Esophagus (tissue), 2 donors: Measurements from ENCODE around the gene RBM24. TPM values are rescaled to one million over a fixed set of nuclear protein-coding genes. Genes with fewer than 3 reads are reported as not detected.

ENCODE experiments used
- H3K27ac ChIP-seq, 2 donors: one replicate each; pipeline ENCODE4 v1.5.1; 2013; ENCODE audit warnings: low read depth in 2 of 2, mild to moderate bottlenecking in 2 of 2, inconsistent platforms in 1 of 2, low read length in 1 of 2, moderate library complexity in 1 of 2
- H3K27me3 ChIP-seq, 2 donors: one replicate each; pipeline ENCODE4 v1.6.1; 2013; ENCODE audit warnings: low read length in 2 of 2, control low read depth in 1 of 2, mild to moderate bottlenecking in 1 of 2; ENCODE audit not compliant: insufficient read depth in 2 of 2, control insufficient read depth in 1 of 2
- H3K36me3 ChIP-seq, 2 donors: one replicate each; pipeline ENCODE4 v1.6.1; 2013; ENCODE audit warnings: low read length in 1 of 2; ENCODE audit not compliant: control insufficient read depth in 2 of 2, insufficient read depth in 2 of 2
- H3K4me1 ChIP-seq, 2 donors: one replicate each; pipeline ENCODE4 v1.6.1; 2013; ENCODE audit warnings: low read length in 1 of 2; ENCODE audit not compliant: control insufficient read depth in 2 of 2, insufficient read depth in 2 of 2
- H3K4me3 ChIP-seq, 2 donors: one replicate each; pipeline ENCODE4 v1.5.1; 2013; ENCODE audit warnings: low read length in 2 of 2, mild to moderate bottlenecking in 2 of 2, low read depth in 1 of 2, moderate library complexity in 1 of 2
- H3K9me3 ChIP-seq, 2 donors: one replicate each; pipeline ENCODE4 v1.6.1; 2013; ENCODE audit warnings: mild to moderate bottlenecking in 2 of 2, low read depth in 1 of 2, low read length in 1 of 2, moderate library complexity in 1 of 2; ENCODE audit not compliant: control insufficient read depth in 2 of 2, insufficient read depth in 1 of 2
- WGBS, 2 donors: extraction: QIAGEN DNeasy Blood & Tissue Kit; methylation state at CpG; one replicate each; pipeline ENCODE4 v1.1.7; 2013; 5-methylcytosine and 5-hydroxymethylcytosine counted together
- polyA plus RNA-seq, 2 donors: library from polyadenylated mRNA; stranded (reverse); fragments of 200-250 nt; gene quantifications; one replicate each; pipeline ENCODE4 v1.2.3, GENCODE V29; 2013
- donor health status: healthy with polysubstance abuse.
- donor health status: Bipolar disorder and iron deficiency.

Gene RBM24
- polyA plus RNA-seq, 2 donors, result 0.51 to 1.3 TPM

- Histone ChIP-seq H3K9me3 (peaks cover 0 to 3% of the 10 kb centered on the region in 2 donors), H3K4me3 (no peak overlapping the region), H3K27me3 (no peaks in the 10 kb centered on the region), H3K27ac (no peak overlapping the region), H3K36me3 (no peaks in the 10 kb centered on the region), H3K4me1 (no peaks in the 10 kb centered on the region)
- WGBS, 2 donors, result 81 to 82% methylated on average over 3 of the region's 3 CpGs
These were observed 13.6 kb upstream of the RBM24 start for GRCh38 chr6:17267566-17267965.

GRCh38 chr6:17268114-17268513 is 13.0 kb upstream of the RBM24 start:
- no peak overlapping the region for H3K27ac ChIP-seq
- H3K4me1 ChIP-seq, result no peaks in the 10 kb centered on the region
- 79 to 84% methylated on average over 6 of the region's 6 CpGs for WGBS, 2 donors
- H3K9me3 ChIP-seq, result peaks cover 0 to 3% of the 10 kb centered on the region in 2 donors
- H3K27me3 ChIP-seq, result no peaks in the 10 kb centered on the region
- H3K36me3 ChIP-seq, result no peaks in the 10 kb centered on the region
- no peak overlapping the region for H3K4me3 ChIP-seq

GRCh38 chr6:17269840-17270239 is 11.3 kb upstream of the RBM24 start:
- Histone ChIP-seq H3K4me1 (no peaks in the 10 kb centered on the region), H3K9me3 (peaks cover 0 to 3% of the 10 kb centered on the region in 2 donors), H3K4me3 (no peak overlapping the region), H3K36me3 (no peaks in the 10 kb centered on the region), H3K27me3 (no peaks in the 10 kb centered on the region), H3K27ac (no peak overlapping the region)
- 80 to 82% methylated on average over 3 of the region's 3 CpGs for WGBS, 2 donors

- 61 to 64% methylated on average over 3 of the region's 3 CpGs for WGBS, 2 donors
- Histone ChIP-seq H3K4me1 (no peaks in the 10 kb centered on the region), H3K4me3 (no peak overlapping the region), H3K9me3 (no peaks in the 10 kb centered on the region), H3K36me3 (no peaks in the 10 kb centered on the region), H3K27me3 (no peaks in the 10 kb centered on the region), H3K27ac (no peak overlapping the region)
These were observed 9.5 kb upstream of the RBM24 start for GRCh38 chr6:17271628-17272027.

- no peaks in the 10 kb centered on the region for H3K9me3 ChIP-seq
- no peak overlapping the region for H3K27ac ChIP-seq
- WGBS, 2 donors, result 75% methylated on average over 3 of the region's 3 CpGs
These were observed 4.4 kb upstream of the RBM24 start for GRCh38 chr6:17276766-17277165.

GRCh38 chr6:17277256-17277655 is 3.9 kb upstream of the RBM24 start:
- no peak overlapping the region for H3K27ac ChIP-seq

More at GRCh38 chr6:17276766-17277165, 4.4 kb upstream of the RBM24 start:
- no peaks in the 10 kb centered on the region for H3K4me1 ChIP-seq
- no peaks in the 10 kb centered on the region for H3K36me3 ChIP-seq
- peaks cover 0 to 6% of the 10 kb centered on the region in 2 donors for H3K27me3 ChIP-seq
- no peak overlapping the region for H3K4me3 ChIP-seq

GRCh38 chr6:17278289-17279063 is 2.7 kb upstream of the RBM24 start:
- Histone ChIP-seq H3K27ac (peak overlapping the region; percentile 33 to 70), H3K27me3 (peaks cover 0 to 6% of the 10 kb centered on the region in 2 donors)
- 51 to 60% methylated on average over 10 of the region's 10 CpGs for WGBS, 2 donors

More at GRCh38 chr6:17277256-17277655, 3.9 kb upstream of the RBM24 start:
- Histone ChIP-seq H3K9me3 (no peaks in the 10 kb centered on the region), H3K27me3 (peaks cover 0 to 6% of the 10 kb centered on the region in 2 donors), H3K4me1 (no peaks in the 10 kb centered on the region), H3K36me3 (no peaks in the 10 kb centered on the region), H3K4me3 (no peak overlapping the region)
- WGBS, 2 donors, result 80 to 89% methylated on average over 2 of the region's 2 CpGs

GRCh38 chr6:17280138-17280537 is 1.0 kb upstream of the RBM24 start:
- H3K27me3 ChIP-seq, result peaks cover 0 to 6% of the 10 kb centered on the region in 2 donors
- no peak overlapping the region for H3K4me3 ChIP-seq

More at GRCh38 chr6:17278289-17279063, 2.7 kb upstream of the RBM24 start:
- Histone ChIP-seq H3K9me3 (no peaks in the 10 kb centered on the region), H3K36me3 (no peaks in the 10 kb centered on the region), H3K4me1 (no peaks in the 10 kb centered on the region), H3K4me3 (no peak overlapping the region)

GRCh38 chr6:17280552-17281090 is 540 bp upstream of the RBM24 start:
- H3K36me3 ChIP-seq, result no peaks in the 10 kb centered on the region
- H3K9me3 ChIP-seq, result no peaks in the 10 kb centered on the region
- H3K4me1 ChIP-seq, result no peaks in the 10 kb centered on the region
- 11 to 13% methylated on average over 31 to 55 of the region's 55 CpGs for WGBS, 2 donors
- H3K4me3 ChIP-seq, result peak overlapping the region; percentile 60 to 78
- H3K27me3 ChIP-seq, result peaks cover 0 to 6% of the 10 kb centered on the region in 2 donors
- peak overlapping the region; percentile 50 to 56 for H3K27ac ChIP-seq

More at GRCh38 chr6:17280138-17280537, 1.0 kb upstream of the RBM24 start:
- Histone ChIP-seq H3K4me1 (no peaks in the 10 kb centered on the region), H3K27ac (peak overlapping the region; percentile 50 to 56), H3K36me3 (no peaks in the 10 kb centered on the region), H3K9me3 (no peaks in the 10 kb centered on the region)
- 59 to 64% methylated on average over 11 of the region's 11 CpGs for WGBS, 2 donors
